Activated CD8-positive, alpha-beta memory T cell treated with anti-CD3 and anti-CD28 coated beads for 1 hour (primary cell): ENCODE measurements around the gene TGFBR3.
"Not testable (repeated sequence)": the region's sequence is repeated elsewhere in the genome, so short reads cannot be mapped to it uniquely, and the experiment has no call there.

Experiments used
- DNase-seq, 2 donors: peaks; one replicate each; pipeline ENCODE4 v3.0.0-alpha.2; 2020; ENCODE audit warnings: low read depth in 1 of 2; ENCODE audit errors: extremely low read depth in 1 of 2

The TGFBR3 gene

GRCh38 chr1:91884459-91885212 is 1.3 kb downstream of the TGFBR3 start:
- no peak for DNase-seq

DNA sequence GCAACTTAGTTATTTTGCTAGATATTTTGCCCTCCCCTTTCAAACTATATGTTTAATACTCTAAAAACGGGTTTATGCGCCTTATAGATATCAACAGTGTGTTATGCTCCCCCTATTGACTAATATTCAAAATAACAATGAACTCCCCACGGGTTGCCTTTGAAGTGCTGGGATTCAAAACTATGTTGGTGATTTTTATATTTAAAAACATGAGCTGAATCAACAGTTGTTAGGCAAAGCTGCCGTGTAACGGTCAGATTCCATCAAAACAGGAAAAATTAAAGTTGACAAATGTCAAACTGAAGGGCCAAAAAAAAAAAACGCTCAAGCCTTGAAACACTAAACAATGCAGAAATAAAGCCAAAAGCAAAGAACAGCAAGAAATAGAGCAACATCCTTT is 2.5 kb downstream of the TGFBR3 start:
- DNase-seq: no peak

DNA sequence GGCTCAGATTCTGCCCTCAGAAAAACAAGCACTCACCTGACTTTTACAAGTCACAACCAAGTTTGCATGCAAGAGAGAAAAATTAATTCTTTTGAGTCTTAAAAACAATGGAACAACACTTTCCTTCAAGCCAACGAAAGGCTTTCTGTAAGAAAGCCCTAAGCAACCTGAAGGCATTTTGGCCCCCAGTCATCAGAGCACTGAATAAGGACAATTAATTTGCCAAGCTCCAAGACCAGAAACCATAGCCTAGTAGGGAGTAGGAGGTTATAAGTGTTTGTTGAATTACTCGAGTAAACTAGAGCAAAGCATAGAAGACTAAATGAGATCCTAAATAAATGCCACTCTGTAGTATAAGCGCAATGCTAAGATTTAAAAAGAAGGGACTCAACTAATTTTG is 4.7 kb downstream of the TGFBR3 start:
- DNase-seq: no peak

DNA sequence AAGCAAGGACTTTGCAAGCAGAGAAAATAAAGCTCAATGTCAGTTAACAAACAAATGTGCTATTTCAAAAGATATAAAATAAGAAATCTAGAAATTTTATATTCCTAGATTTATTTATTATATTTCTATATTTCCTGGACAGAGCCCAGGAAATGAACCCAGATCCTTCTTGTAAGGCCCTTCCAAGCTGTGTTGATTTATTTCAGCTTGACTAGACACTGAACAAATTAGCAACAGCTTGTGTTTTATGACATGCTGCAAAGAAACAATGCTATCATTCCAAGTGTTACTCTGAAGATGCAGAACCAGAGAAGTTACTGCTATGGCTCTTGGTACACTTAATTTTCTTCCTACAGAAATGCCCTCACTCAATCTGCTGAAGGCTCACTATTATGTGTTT is 6.2 kb downstream of the TGFBR3 start:
- no peak for DNase-seq

DNA sequence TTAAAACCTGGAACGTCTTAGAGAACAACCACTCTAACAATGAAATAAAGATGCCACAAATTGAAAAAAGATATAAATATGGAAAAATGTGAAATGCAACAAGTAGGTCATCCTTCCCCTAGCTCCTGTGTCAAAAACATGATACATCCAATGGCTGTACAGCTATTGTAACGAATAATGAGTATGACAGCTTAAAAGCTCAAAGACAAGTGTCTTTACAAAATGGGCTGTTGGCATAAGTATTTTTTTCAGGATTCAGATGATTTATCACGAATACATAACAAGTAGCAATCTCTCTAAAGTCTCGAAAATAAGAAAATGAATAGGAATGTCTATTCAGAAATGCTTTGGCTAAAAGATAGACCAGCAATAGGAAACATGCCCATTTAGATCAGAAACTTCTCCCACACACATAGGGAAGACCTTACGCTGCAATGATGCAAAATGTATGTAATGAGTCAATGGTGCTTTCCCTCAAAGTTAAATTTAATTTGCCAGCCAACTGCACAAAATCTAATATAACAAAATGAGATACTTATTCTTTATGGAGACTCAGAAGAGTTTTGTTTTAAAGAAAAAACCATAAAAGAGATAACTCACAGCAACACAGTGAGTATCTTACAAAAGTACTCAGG is 8.3 kb downstream of the TGFBR3 start:
- no peak for DNase-seq

DNA sequence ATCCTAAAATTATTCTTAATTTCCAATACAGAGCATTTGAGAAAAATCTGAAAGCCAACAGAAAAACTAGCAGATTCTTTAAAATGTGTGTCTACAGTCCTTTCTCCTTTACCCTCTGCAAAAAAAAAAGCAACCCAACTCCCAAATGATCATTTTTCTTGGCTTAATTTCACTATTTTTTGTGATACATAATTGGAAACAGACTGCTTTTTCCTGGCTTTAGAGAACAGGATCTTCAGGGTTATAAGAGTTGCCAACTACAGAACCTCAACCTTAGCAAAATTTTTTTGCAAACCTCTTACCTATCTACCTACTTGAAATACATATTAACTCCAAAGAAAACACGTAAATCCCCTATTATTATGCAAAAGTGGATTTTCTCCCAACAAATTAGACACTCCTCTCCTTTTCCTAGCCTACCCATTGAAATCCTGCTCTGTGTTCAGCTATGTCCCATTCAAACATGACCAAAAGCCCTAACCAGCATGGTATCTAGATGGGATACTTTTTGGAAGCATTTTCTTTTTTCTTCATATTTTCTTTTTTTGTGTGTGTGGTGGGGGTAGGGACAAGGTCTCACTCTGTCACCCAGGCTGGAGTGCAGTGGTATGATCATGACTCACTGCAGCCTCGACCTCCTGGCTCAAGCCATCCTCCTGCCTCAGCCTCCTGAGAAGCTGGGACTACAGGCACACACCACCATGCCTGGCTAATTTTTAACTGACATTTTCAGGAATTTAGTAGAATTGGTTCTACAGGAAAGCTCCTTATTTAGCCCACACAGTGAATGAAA is 9.0 kb downstream of the TGFBR3 start:
- no peak for DNase-seq

DNA sequence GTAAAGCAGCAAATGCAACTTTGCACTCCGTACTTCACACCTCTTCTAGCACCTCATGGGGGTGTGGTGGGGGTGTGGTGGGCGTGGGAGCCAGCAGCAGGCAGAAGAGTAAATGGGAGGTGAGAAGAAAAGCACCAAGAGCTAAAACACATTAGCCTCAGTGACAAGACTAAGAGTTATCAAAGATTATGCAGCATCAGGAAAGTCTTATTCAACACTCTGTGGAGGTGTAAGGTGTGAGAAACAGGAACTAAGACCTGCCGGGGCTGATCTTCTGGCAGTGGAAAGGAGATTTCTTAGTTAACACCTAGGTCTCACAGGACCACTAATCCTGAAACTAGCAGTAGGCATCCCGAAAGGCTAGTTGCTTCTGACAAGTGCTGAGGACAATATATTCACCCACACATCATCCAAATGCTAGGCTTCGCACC is 9.9 kb downstream of the TGFBR3 start:
- DNase-seq: no peak

- no peak for DNase-seq
These were observed 11.8 kb downstream of the TGFBR3 start for GRCh38 chr1:91874167-91874566.

DNA sequence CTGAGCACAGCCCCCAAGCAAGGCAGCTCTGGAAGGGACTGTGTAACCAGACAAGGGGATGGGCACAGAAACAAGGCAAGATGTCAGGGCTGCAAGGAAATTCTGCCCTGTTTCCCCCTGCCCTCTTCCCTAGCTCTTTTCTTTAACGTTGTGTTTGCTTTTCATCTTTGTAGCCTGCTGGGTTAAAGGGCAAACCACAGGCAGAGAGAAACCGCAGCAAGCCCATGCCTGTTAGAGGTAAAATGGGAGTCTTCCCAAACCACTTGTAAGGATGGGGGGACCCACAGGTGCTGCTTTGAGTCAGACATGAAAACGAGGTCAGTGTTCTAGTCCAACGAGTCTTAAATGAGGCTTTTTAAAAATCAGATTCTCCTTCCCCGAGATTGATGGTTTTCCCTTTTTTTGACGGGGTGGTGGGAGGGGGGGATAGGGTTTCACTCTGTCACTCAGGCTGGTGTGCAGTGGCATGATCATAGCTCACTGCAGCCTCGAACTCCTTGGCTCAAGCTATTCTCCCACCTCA is 13.3 kb downstream of the TGFBR3 start:
- no peak for DNase-seq

GRCh38 chr1:91872000-91872399 is 14.0 kb downstream of the TGFBR3 start:
- no peak for DNase-seq

DNA sequence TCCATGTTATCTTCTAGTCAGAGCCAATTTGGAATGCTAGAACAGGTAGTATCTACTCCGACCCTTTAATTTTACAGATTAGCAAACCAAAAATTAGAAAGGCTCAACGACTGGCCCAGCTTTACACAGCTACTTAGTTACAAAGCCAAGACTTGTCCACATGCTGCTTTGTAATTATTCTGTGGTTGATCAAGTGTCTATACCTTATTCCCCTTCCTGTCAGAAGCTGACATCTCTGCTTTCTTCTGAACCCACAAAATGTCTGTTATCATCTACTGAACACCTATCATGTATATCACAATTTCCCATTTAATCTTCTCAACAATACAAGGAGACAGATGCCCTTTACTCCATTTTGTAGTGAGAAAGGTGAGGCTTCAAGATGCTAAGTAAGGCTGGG is 15.6 kb downstream of the TGFBR3 start:
- DNase-seq: no peak

DNA sequence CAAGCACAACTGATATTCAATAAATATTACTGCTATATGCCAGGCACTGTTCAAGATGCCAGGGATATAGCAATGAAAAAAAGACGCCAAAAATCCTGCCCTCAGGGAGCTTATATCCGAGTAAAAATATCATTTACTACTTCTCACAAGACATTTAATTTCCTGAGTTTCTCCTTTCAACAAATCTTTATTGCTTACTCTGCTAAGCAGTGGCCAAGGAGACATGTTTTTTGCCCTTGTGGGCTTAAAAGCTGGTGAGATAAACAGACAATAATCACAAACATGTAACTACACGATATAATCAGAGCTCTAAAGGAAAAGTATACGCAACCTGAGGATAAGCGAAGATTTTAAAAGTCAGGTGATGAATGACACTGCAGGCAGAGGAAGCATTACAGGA is 19.5 kb downstream of the TGFBR3 start:
- no peak for DNase-seq

- no peak for DNase-seq
These were observed 21.8 kb downstream of the TGFBR3 start for GRCh38 chr1:91864017-91864700.

- DNase-seq: no peak
These were observed 22.5 kb downstream of the TGFBR3 start for GRCh38 chr1:91863498-91863897.

GRCh38 chr1:91862120-91862519 is 23.8 kb downstream of the TGFBR3 start:
- DNase-seq: no peak

DNA sequence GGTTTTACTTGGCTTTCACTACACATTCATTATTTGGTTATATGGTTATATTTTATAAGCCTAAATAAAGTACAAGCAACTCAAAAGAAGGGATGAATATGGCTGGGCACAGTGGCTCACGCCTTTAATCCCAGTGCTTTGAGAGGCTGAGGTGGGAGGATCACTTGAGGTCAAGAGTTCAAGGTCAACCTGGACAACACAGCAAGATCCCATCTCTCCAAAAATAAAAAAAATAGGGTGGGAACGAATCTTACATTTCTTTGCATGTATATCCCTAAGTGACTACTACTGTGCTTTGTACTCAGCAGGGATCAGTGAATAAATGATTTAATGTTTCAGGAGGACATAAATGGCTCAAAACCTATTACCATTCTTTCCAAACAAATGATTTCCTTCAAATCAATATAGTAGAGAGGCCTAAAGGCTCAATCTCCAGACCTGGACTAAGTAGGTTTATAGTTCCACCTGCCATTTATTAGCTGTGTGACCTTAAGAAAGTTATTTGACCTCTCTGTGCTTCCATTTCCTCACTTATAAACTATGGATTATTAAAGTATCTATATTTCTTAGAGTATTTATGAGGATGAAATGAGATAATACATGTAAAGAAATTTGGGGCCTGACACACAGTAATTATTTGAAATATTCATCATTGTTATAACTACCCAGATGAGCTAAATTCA is 28.3 kb downstream of the TGFBR3 start:
- no peak for DNase-seq

GRCh38 chr1:91856996-91857395 is 29.0 kb downstream of the TGFBR3 start:
- DNase-seq: no peak

DNA sequence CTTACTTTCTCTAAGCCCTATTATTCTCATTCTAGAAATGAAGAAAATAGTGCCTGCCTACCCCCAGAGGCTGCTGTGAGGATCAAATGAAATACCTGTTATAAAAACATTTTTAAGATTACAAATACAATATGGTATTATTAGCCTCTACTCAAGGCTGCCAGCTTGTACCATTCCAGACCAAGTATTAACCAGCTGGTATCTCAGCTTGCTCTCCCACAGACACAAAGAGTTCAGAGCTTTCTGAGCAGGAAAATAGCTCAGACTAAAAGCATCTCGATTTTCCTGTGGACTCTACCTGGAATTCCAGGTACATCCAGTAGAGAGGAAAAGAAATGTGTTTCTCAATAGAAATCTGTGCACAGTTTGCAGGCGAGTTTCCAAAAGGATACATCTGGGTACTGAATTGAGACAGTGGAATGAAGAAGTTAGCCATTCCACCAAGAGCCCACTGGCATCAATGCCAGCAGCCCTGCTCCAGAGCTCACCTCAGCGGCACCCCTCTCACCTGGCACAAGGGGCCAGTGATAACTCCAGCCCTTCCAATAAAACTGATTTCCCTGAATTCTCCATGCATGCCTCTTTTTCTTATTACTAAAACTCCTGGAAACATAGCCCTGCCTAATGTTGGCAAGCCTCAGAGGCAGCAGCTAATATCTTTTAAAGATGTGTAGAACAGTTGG is 31.0 kb downstream of the TGFBR3 start:
- no peak for DNase-seq

- no peak for DNase-seq
These were observed 32.6 kb downstream of the TGFBR3 start for GRCh38 chr1:91853397-91853796.

DNA sequence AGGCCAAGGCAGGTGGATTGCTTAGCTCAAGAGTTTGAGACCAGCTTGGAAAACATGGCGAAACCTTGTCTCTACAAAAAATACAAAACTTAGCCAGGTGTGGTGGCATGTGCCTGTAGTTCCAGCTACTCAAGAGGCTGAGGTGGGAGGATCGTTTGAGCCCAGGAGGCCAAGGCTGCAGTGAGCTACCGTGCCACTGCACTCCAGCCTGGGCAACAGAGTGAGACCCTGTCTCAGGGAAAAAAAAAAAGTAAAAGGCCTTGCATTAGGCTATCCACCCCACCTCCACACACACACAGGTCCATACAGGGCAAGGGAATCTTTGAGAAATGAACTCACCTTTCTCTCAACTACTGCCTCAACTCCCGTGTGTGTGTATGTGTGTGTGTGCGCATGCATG is 33.9 kb downstream of the TGFBR3 start:
- DNase-seq: not testable (repeated sequence)
